ENCODE measurements around the gene CATSPERB.
"Not testable (repeated sequence)": the region's sequence is repeated elsewhere in the genome, so short reads cannot be mapped to it uniquely, and the experiment has no call there.

Gene CATSPERB

GRCh38 chr14:91731018-91731417, 868 bp downstream of the CATSPERB start:
- no peak for DNase-seq

DNA sequence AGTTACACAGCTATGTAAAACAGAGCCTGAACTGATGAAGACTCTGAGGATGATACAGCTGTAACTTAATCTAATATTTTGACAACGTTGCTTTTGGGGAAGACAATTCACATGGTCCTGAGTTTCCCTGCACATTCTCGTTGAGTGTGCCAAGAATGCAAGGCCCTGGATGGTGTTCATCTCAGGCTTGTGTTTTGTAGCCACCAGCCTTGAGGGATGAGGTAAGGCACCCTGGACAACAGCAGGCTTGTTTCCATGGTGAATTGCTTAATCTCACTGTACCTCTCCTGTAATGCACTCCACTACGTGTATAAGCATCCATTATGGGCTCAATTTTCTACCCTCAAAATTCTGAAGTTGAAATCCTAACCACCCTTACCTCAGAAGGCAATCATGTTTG, 2.1 kb downstream of the CATSPERB start:
- DNase-seq: no peak

GRCh38 chr14:91728616-91729183, 3.2 kb downstream of the CATSPERB start:
- no peak for DNase-seq

DNA sequence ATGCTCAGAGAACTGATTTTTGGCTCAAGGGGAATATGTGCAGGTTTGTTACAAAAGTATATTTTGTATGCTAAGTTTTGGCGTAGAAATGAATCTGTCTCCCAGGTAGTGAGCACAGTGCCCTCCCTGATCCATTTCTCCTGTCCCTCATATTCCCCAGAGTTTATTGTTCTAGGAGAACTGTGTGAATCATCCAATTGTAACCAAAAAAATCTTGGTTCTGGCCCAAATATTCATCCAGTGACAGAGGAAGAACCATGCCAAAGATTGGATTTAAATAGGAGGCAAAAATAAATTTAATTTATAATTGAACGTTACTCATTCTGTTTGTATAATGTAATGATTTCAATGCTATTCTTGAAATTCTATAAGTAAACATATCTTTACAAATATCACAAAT, 4.8 kb downstream of the CATSPERB start:
- DNase-seq: no peak

DNA sequence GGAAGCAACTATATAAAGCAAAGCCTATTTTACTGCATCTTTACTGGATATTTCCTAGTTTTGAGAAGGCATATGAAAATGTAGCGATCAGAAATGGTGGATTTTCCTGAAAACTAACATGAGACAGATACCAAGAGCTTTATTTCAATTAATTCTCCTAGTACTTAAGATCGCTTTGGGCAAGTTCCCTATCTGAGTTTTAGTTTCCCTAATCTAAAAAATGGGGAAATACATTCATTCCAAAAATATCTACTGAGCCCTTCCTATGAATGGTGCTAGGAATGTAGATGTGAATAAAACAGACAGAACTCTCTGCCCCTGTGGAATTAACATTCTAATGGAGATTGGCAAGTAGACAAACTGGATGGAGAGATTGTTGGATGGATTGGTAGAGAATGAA, 8.4 kb downstream of the CATSPERB start:
- DNase-seq: no peak

GRCh38 chr14:91722386-91722785, 9.5 kb downstream of the CATSPERB start:
- DNase-seq: no peak

- no peak for DNase-seq
Observed at GRCh38 chr14:91719839-91720238, 12.0 kb downstream of the CATSPERB start.

DNA sequence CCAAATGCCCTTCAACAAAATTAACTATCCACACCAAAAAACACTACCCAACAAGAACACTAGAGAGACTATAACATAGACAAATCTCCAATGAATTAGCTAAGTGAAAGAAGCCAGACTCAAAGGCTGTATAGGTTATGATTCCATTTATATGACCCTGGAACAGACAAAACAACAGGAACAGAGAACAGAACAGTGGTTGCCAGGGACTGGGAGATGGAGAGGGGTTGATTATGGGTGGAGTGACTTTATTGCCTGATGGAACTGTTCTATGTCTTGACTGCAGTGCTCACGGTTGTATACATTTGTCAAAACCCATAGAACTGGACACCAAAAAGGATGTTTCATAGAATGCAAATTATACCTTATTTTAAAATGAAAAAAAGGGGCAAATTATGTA, 14.9 kb downstream of the CATSPERB start:
- DNase-seq: no peak

- DNase-seq: peak; percentile 12
Observed at GRCh38 chr14:91714805-91715204, 17.1 kb downstream of the CATSPERB start.

DNA sequence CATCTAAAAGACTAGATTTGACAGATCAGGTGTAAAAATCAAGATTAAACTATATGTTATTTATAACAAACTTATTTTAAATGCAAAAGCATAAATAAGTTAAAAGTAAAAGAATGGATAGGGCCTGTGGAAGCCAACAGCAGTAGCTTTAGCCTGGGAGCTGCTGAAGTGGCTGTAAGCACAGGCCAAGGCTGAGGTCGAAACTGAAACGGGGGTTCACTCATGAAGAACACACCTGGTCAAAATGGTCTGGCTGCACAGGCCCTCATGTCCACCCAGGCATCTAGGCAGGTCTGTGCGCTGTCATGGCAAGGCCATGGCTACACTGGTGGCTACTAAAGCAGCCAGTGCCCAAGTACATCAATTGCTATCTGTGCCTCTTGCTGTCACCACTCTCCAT, 23.1 kb downstream of the CATSPERB start:
- no peak for DNase-seq

DNA sequence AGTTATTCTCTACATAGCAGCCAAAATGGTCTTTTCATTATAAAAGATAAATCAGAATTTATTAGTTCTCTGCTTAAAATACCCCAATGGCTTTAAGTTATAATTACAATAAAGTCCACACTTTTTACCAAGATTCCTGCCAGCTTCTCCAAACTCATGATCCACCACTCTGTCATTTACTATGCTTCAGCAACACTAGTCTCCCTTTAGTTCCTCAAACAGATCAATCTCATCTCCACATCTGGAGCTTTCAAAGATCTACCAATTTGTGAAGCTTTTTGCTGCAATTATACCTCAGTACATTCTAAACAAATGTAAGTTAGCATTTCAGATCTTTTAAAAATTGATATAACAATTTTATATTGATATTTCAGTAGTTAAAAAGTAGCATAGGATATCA, 24.9 kb downstream of the CATSPERB start:
- DNase-seq: no peak

GRCh38 chr14:91694643-91695042, 37.2 kb downstream of the CATSPERB start:
- DNase-seq: no peak

DNA sequence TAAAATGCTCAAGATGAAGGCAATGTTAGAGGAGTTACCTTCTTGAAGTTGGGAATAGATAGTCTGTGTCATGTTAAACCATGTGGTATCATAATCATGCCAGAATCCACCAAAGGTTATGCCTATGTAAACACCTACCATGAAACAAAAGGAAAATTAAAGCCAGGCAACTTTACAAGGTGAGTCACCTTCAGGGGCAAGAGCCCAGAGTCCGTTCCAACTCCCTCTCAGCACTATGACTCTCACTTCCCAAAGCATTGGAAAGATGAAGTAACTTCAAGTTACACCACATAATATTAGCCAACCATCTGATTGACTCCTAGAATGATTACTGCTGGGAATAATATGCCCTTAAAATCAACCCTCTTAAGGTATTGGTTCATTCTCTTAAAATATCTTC, 38.5 kb downstream of the CATSPERB start:
- DNase-seq: no peak

DNA sequence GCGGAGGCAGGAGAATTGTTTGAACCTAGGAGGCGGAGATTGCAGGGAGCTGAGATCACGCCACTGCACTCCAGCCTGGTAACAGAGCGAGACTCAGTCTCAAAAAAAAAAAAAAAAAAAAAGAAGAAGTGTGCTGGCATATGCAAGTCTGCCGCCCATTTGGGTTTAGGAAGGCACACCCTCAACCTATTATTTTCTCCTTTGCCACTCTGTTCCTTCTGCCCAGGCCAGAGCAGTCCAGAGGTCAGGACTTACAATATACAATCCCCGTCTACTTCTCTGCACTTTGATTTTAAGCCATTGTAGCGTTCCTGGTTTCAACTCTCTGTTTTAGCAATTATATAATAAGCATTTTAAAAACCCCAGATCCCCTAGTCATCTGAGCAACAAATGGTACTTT, 39.8 kb downstream of the CATSPERB start:
- no peak for DNase-seq

- no peak for DNase-seq
Observed at GRCh38 chr14:91689608-91690007, 42.3 kb downstream of the CATSPERB start.

DNA sequence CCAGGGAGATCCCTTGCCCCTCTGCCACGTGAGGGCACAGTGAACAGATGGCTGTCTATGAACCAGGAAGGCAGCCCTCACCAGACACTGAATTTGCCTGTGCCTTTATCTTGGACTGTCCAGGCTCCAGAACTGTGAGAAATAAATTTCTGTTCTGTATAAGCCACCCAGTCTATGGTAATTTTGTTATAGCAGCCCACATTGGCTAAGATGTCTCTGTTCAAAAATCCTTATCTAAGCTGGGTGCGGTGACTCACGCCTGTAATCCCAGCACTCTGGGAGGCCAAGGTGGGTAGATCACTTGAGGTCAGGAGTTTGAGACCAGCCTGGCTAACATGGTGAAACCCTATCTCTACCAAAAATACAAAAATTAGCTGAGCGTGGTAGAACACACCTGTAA, 44.5 kb downstream of the CATSPERB start:
- not testable (repeated sequence) for DNase-seq

- DNase-seq: no peak
Observed at GRCh38 chr14:91685600-91685999, 46.3 kb downstream of the CATSPERB start.

GRCh38 chr14:91681893-91682563, 49.9 kb downstream of the CATSPERB start:
- no peak for DNase-seq

DNA sequence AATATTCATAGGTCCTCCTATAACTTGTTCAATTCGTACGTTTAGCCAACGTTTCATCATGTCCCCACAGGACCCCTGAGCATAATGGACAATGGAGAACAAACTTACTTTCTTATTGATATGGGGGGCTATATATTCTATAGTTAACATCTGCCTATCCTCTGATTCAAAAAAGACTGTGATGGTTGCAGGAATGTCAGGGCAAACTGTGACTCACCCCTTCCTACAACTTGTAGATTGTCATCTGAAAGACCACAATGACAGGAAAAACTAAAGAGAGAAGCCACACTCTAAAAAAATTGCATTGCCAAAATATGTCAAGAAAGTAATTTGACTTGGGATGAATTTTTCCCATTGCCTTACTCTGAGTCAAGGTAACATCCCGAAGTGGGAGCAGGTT, 50.8 kb downstream of the CATSPERB start:
- no peak for DNase-seq

DNA sequence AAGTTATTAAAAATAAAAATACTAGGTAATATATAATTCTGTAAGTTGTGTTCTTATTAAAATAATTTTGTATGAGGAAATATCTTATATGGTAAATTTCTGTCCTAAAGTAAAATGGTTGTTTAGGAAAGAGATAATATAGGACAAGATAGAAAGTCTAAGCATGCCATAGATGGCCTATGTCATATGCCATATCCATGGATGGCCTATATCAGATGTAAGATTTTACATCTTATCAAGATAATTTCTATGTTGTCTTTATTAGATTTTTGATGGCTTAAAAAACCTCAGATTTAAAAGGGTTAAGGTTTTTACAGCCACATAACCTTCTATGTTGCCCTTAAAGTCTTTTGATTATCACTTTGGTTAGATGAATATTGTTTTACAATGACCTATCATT, 52.6 kb downstream of the CATSPERB start:
- DNase-seq: no peak

GRCh38 chr14:91677687-91678086, 54.2 kb downstream of the CATSPERB start:
- DNase-seq: not testable (repeated sequence)

GRCh38 chr14:91674911-91675310, 57.0 kb downstream of the CATSPERB start:
- no peak for DNase-seq

- DNase-seq: no peak
Observed at GRCh38 chr14:91669867-91670266, 62.0 kb downstream of the CATSPERB start.

- not testable (repeated sequence) for DNase-seq
Observed at GRCh38 chr14:91667101-91667500, 64.8 kb downstream of the CATSPERB start.

DNA sequence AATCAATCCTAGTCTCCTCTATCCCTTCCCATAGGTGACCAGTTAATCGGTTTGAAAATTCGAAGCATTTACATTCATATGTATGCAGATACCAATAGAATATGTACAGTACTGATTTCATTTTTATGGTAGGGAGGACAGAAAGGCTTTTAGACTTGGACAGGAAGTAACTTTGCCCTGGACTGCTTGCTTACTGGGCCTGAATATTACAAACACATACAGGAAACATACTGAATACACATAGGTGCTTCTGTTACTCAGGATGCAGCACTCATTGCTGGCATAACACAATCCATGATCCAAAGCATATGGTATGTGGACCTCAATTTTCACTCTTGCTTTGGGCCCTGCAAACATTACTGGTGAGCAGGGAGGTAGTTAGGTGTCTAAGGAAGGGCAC, 71.1 kb downstream of the CATSPERB start:
- DNase-seq: no peak
